Stomach (tissue), 9 donors: ENCODE measurements around the gene SCYL1. TPM values are rescaled to one million over a fixed set of nuclear protein-coding genes. Genes with fewer than 3 reads are reported as not detected.

ENCODE experiments used
- DNase-seq, 2 donors: peaks; one replicate each; pipeline versions ENCODE4 v3.0.0 to v3.0.0-alpha.2; 2013 to 2019
- H3K27ac ChIP-seq, 5 donors: fragments of 200-600 bp in 4 of 5; sonication (generic) in 4 of 5; one replicate each; pipeline ENCODE4 v1.5.1; 2013 to 2019; ENCODE audit warnings: mild to moderate bottlenecking in 1 of 5, moderate library complexity in 1 of 5
- H3K27me3 ChIP-seq, 3 donors: fragments of 200-600 bp; sonication (generic); one replicate each; pipeline ENCODE4 v1.5.1; 2017 to 2019; ENCODE audit warnings: mixed run types in 1 of 3
- H3K36me3 ChIP-seq, 4 donors: fragments of 200-600 bp; sonication (generic); 1 replicate in 3 of 4; 2 replicates in 1 of 4; pipeline ENCODE4 v1.5.1; 2016 to 2019
- H3K4me1 ChIP-seq, 4 donors: fragments of 200-600 bp; sonication (generic); one replicate each; pipeline ENCODE4 v1.5.1; 2016 to 2019
- H3K4me3 ChIP-seq, 4 donors: fragments of 200-600 bp; sonication (generic) in 3 of 4; one replicate each; pipeline ENCODE4 v1.5.1; 2016 to 2019; ENCODE audit warnings: mild to moderate bottlenecking in 1 of 4
- H3K9me3 ChIP-seq, 4 donors: fragments of 200-600 bp; sonication (generic); one replicate each; pipeline ENCODE4 v1.5.1; 2016 to 2019
- CTCF ChIP-seq, 7 experiments: fragments of 450-650 bp in 4 of 7; fragments of 200-600 bp in 3 of 7; sonication (generic) in 3 of 7; IDR thresholded peaks; one replicate each; pipeline ENCODE4 v1.5.1; 2016 to 2019; ENCODE audit warnings: antibody characterized with exemption in 7 of 7, control low read depth in 2 of 7, mild to moderate bottlenecking in 1 of 7
- EP300 ChIP-seq: sonication (generic); formaldehyde crosslinking; IDR thresholded peaks from one replicate; pipeline ENCODE4 v1.6.1; 2017; ENCODE audit warnings: antibody characterized with exemption
- POLR2A ChIP-seq, 4 donors: fragments of 450-650 bp; IDR thresholded peaks; one replicate each; pipeline ENCODE4 v1.6.1; 2016; ENCODE audit warnings: antibody characterized with exemption in 4 of 4, control low read depth in 2 of 4, mild to moderate bottlenecking in 1 of 4, moderate library complexity in 1 of 4
- POLR2AphosphoS5 ChIP-seq, 3 donors: sonication (generic); formaldehyde crosslinking; IDR thresholded peaks; one replicate each; pipeline ENCODE4 v1.6.1; 2016; ENCODE audit warnings: antibody characterized with exemption in 3 of 3
- WGBS, 5 donors: extraction: QIAGEN DNeasy Blood & Tissue Kit in 3 of 5; methylation state at CpG; one replicate each; pipeline versions ENCODE4 v1.1.5 to v1.1.7; 2013 to 2018; 5-methylcytosine and 5-hydroxymethylcytosine counted together
- intact Hi-C: fragments of 100-400 bp; cut with DNase I; formaldehyde crosslinking; loops from one replicate; pipeline ENCODE4 v1.15.1; 2023; ENCODE audit warnings: low total_unique reads
- polyA plus RNA-seq, 3 donors: library from polyadenylated mRNA; stranded (reverse); fragments of 200-250 nt; gene quantifications; one replicate each; pipeline ENCODE4 v1.2.3, GENCODE V29; 2013
- total RNA-seq, 5 donors: library from RNA; depleted of rRNA; stranded (reverse); fragments of >200 nt; gene quantifications; one replicate each; pipeline versions ENCODE4 v1.1.0 to v1.2.3, GENCODE V29; 2014 to 2016
- donor health status: healthy with polysubstance abuse.
- donor health status: Bipolar disorder and iron deficiency.
- donor health status: healthy.

SCYL1 gene
- total and polyA plus RNA-seq, 8 donors: 3.5 to 94.8 (median 75.1) TPM

GRCh38 chr11:65581928-65582327 lies 57.0 kb downstream of the SCYL1 start:
- peak overlapping the region in 2 of 5 donors; percentile 18 to 52 for H3K27ac ChIP-seq
- TF ChIP-seq CTCF (IDR thresholded peaks at IDR 0.05) (no peak), EP300 (no peak), POLR2A (IDR thresholded peaks at IDR 0.05) (no peak)
- 84 to 92% (median 89%) methylated on average over 3 of the region's 3 CpGs for WGBS, 5 donors
- intact Hi-C loops: no loop called here
- no peak overlapping the region for H3K4me3 ChIP-seq
- H3K27me3 ChIP-seq: no peaks in the 10 kb centered on the region
- H3K36me3 ChIP-seq: peaks cover 48 to 85% (median 76%) of the 10 kb centered on the region in 4 donors
- H3K9me3 ChIP-seq: no peaks in the 10 kb centered on the region
- no peak for DNase-seq
- peaks cover 30 to 80% (median 48%) of the 10 kb centered on the region in 4 donors for H3K4me1 ChIP-seq

- WGBS, 5 donors: 80 to 100% (median 93%) methylated on average over 3 to 10 of the region's 10 CpGs
- Histone ChIP-seq H3K36me3 (peaks cover 48 to 89% (median 77%) of the 10 kb centered on the region in 4 donors), H3K9me3 (no peaks in the 10 kb centered on the region), H3K27me3 (no peaks in the 10 kb centered on the region), H3K4me1 (peaks cover 29 to 80% (median 48%) of the 10 kb centered on the region in 4 donors), H3K4me3 (no peak overlapping the region), H3K27ac (peak overlapping the region in 2 of 5 donors; percentile 7 to 78)
- intact Hi-C loops: no loop called here
- DNase-seq: no peak
- no peak for TF ChIP-seq POLR2A (IDR thresholded peaks at IDR 0.05)
- no peak for TF ChIP-seq CTCF (IDR thresholded peaks at IDR 0.05)
- no peak for TF ChIP-seq EP300
- TF ChIP-seq POLR2AphosphoS5 (IDR thresholded peaks at IDR 0.05): no peak
Observed at GRCh38 chr11:65583589-65583988, 58.7 kb downstream of the SCYL1 start.

GRCh38 chr11:65584106-65584505 lies 59.2 kb downstream of the SCYL1 start:
- Histone ChIP-seq H3K4me3 (no peak overlapping the region), H3K9me3 (no peaks in the 10 kb centered on the region), H3K27ac (peak overlapping the region in 4 of 5 donors; percentile 18 to 78 (median 47)), H3K4me1 (peaks cover 28 to 80% (median 48%) of the 10 kb centered on the region in 4 donors), H3K36me3 (peaks cover 45 to 84% (median 72%) of the 10 kb centered on the region in 4 donors), H3K27me3 (no peaks in the 10 kb centered on the region)
- DNase-seq: no peak
- 62 to 77% (median 68%) methylated on average over 8 of the region's 8 CpGs for WGBS, 5 donors
- TF ChIP-seq POLR2AphosphoS5 (IDR thresholded peaks at IDR 0.05): no peak
- TF ChIP-seq CTCF (IDR thresholded peaks at IDR 0.05): no peak
- no peak for TF ChIP-seq POLR2A (IDR thresholded peaks at IDR 0.05)
- TF ChIP-seq EP300: no peak
- intact Hi-C loops: no loop called here

GRCh38 chr11:65584723-65585171 lies 59.9 kb downstream of the SCYL1 start:
- H3K9me3 ChIP-seq: no peaks in the 10 kb centered on the region
- 31 to 57% (median 48%) methylated on average over 22 to 46 of the region's 46 CpGs for WGBS, 5 donors
- H3K27me3 ChIP-seq: no peaks in the 10 kb centered on the region
- H3K36me3 ChIP-seq: peaks cover 38 to 83% (median 71%) of the 10 kb centered on the region in 4 donors
- intact Hi-C loops: no loop called here
- peak in 1 of 2 donors; percentile 74 for DNase-seq
- peak overlapping the region in 3 of 5 donors; percentile 23 to 78 (median 71) for H3K27ac ChIP-seq
- H3K4me1 ChIP-seq: peaks cover 28 to 80% (median 50%) of the 10 kb centered on the region in 4 donors
- H3K4me3 ChIP-seq: peak overlapping the region in 2 of 4 donors; percentile 1 to 9
- TF ChIP-seq POLR2A (IDR thresholded peaks at IDR 0.05): no peak
- TF ChIP-seq POLR2AphosphoS5 (IDR thresholded peaks at IDR 0.05): no peak
- no peak for TF ChIP-seq EP300
- TF ChIP-seq CTCF (IDR thresholded peaks at IDR 0.05): no peak
